IPS-18a (cell line): ENCODE results near the gene TBC1D22A.
"Not testable (repeated sequence)": the region's sequence is repeated elsewhere in the genome, so short reads cannot be mapped to it uniquely, and the experiment has no call there.

Source experiments
- H3K27ac ChIP-seq: one replicate; pipeline ENCODE4 v1.5.1; 2013; ENCODE audit warnings: low read length
- H3K27me3 ChIP-seq: one replicate; pipeline ENCODE4 v1.6.1; 2013; ENCODE audit warnings: mild to moderate bottlenecking, low read length; ENCODE audit not compliant: control insufficient read depth, insufficient read depth
- H3K36me3 ChIP-seq: one replicate; pipeline ENCODE4 v1.6.1; 2013; ENCODE audit warnings: low read depth, low read length; ENCODE audit not compliant: control insufficient read depth
- H3K4me1 ChIP-seq: one replicate; pipeline ENCODE4 v1.6.1; 2013; ENCODE audit warnings: low read depth, low read length; ENCODE audit not compliant: control insufficient read depth
- H3K4me3 ChIP-seq: one replicate; pipeline ENCODE4 v1.5.1; 2013; ENCODE audit warnings: low read length
- H3K9ac ChIP-seq: one replicate; pipeline ENCODE4 v1.6.1; 2013; ENCODE audit warnings: mild to moderate bottlenecking, low read length, moderate library complexity
- H3K9me3 ChIP-seq: one replicate; pipeline ENCODE4 v1.6.1; 2013; ENCODE audit warnings: low read depth, low read length; ENCODE audit not compliant: control insufficient read depth

TBC1D22A gene

DNA sequence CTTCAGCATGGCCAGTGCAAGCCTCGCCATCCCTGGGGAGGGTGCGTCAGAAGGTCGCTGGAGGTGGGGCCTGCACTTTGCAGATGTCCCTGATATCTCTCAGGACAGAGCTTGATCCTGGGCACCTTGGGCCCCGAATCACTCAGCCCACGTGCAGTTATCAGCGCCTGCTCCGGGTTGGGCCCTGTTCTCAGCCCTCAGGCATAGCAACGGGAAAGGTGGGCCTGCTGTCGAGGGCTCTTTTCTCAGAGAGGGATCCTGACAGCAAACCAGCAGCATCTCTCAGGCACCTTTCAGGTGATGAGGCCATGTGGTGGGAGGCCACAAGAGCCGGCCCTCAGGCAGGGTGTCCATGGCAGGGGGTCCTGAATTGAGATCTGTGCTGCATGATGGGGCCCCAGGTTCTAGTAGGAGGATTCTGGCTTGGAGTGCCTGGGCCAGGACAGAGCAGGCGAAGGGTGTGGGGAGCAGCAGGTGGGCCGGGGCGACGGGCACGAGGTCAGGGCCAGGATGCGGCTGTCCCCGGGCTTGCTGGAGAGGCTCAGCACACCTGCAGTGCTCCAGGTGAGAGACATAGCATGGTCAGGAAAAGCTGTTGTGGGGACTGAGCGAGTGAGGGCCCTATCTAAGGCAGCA lies 280.5 kb downstream of the TBC1D22A start:
- no peaks in the 10 kb centered on the region for H3K9me3 ChIP-seq
- H3K9ac ChIP-seq: no peak overlapping the region
- H3K4me3 ChIP-seq: no peak overlapping the region
- no peaks in the 10 kb centered on the region for H3K27me3 ChIP-seq
- H3K4me1 ChIP-seq: no peaks in the 10 kb centered on the region
- H3K36me3 ChIP-seq: no peaks in the 10 kb centered on the region
- no peak overlapping the region for H3K27ac ChIP-seq

DNA sequence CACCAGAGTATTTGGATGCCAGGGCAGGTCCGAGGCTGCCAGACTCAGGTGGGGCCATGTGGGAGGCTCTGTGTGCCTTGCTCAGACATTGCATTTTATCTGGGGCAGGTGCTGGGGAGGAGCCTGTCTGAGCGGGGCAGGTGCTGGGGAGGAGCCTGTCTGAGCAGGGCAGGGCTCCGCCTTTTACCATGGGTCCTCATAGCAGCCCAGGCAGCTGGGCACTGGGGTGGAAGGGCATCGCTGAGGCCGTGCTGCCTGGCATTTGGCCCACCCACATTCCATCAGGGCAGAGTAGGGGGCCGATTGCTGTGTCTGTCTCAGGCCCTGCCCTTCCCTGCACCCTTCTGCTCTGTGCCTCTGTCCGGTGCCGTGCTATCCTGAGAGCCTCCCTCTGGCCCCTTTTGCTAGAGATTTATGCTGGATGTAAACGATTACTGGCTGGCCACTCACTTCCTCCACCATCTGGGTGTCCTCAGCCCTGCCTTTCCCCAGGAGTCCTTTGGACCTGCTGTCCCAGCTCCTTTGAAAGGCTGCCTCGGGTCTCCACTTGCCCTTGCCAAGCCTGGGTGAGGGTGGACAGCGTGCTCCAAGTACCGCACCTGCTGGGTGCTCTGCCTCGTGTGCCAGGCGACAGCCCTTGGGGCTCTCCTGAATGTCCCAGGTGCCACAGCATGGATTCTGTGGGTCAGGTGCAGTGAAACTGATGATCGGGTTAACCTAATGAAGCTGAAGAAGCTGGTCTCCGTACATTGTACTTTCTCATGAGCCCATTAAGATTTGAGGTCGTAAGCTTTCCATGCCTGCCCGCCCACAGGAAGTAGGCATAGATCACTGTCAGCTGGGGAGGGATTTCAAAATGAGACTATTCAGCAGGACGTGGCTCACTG lies 281.6 kb downstream of the TBC1D22A start:
- Histone ChIP-seq H3K36me3 (no peaks in the 10 kb centered on the region), H3K9ac (no peak overlapping the region), H3K9me3 (no peaks in the 10 kb centered on the region), H3K4me3 (no peak overlapping the region), H3K27ac (no peak overlapping the region), H3K27me3 (no peaks in the 10 kb centered on the region), H3K4me1 (no peaks in the 10 kb centered on the region)

DNA sequence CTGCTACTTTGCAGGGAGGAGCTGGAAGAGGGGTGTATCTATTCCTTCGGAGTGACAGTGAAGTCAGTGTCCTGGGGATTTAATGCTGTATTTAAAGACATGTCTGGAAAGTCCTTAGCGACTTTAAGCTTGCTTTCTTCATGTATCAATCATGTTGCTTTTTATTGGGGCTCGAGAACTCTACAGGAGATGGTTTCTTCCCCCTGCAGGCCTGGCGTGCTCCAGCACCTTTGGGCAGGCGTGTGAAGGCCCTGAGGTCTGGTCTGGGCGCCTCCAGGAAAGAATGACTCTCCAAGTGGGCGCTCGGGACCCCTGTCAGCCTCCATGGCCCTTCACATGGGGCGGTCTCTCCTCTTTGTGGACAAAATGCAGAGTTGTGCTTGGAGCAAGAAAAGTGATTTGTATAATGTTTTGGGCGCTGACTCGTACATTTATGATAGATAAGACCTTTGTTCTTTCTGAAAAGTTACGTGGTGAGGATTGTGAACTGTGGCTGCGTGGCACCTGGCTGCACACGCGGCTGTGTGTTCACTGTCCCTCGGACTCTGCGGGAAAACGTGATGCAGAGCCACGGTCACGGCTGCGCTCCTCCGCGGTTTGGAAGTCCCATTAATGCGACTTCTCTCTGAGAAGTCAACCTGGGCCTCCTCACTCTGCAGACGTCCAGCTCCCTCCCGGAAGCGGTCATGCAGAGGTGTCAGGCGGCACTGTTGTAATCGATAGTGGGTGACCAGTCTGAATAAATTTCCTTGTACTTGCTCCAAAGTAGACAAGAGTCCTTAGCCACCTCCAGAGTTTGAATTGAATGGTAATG lies 282.5 kb downstream of the TBC1D22A start:
- Histone ChIP-seq H3K9me3 (no peaks in the 10 kb centered on the region), H3K36me3 (no peaks in the 10 kb centered on the region), H3K4me3 (no peak overlapping the region), H3K27me3 (no peaks in the 10 kb centered on the region), H3K4me1 (no peaks in the 10 kb centered on the region), H3K9ac (no peak overlapping the region), H3K27ac (no peak overlapping the region)

DNA sequence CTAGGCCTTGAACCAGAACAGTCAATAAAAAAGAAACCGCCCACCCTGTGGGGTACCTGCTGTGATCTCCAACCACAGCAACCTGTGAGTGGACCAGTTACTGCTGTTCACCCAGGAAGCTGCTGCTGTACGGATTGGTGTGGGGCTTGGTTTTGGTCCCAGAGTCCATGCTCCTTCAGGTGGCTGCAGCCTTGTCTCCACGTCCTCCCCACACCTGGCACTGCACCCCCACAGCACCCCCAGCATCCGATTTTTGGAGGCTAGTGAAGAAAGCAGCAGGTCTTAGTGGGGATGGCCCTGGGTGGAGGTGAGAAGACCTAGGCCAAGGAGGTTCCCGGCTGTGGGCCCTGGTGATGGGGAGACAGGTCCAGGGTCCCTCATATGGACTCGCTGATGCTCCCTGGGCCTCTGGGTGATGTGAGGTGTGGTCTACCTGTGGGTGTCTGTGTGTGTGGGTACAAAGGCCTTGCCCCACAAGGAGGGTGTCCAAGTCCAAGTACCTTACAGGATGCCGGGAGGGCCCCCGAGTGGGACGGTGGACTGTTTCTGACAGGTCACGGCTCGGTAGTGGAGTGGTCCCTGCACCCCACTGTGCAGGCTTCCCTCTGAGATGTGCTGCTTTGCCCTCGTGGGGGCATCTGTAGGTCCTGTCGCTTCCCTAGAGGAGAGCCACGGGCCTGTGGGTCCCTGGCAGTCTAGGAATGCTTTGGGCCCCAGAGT lies 283.4 kb downstream of the TBC1D22A start:
- Histone ChIP-seq H3K27ac (no peak overlapping the region), H3K27me3 (no peaks in the 10 kb centered on the region), H3K9ac (no peak overlapping the region), H3K9me3 (no peaks in the 10 kb centered on the region), H3K4me1 (no peaks in the 10 kb centered on the region), H3K36me3 (no peaks in the 10 kb centered on the region), H3K4me3 (no peak overlapping the region)

DNA sequence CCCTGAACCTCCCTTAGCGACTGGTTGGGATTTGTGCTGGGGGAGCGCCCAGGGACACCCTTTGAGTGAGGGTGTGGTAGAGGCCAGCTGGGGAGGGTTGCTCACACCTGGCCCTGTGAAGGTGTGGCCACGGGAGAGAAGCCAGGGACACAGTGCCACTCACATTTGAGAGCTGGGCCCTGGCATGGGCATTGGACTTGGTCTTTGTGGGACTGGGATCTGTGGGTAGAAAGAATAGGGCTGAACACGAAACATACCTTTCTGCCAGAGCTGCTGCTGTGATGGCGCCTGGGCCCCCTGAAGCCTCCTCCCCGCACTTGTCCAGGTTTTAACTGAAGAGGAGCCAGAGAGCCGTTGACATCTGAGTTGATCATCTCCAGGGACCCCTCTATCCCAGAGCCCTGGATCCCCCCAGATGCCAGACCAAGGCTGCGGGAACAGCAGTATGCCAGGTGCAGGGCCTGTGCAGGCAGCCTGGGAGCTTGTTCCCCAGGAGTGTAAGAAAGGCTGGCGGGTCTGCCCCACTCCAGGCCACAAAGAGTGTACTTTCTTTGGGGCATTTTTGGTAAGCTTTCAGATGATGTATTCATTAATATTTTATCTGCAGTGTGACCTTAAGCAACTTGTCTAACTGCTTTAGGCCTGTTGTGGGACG lies 284.1 kb downstream of the TBC1D22A start:
- Histone ChIP-seq H3K4me1 (no peaks in the 10 kb centered on the region), H3K4me3 (no peak overlapping the region), H3K36me3 (no peaks in the 10 kb centered on the region), H3K27ac (no peak overlapping the region), H3K9me3 (no peaks in the 10 kb centered on the region), H3K27me3 (no peaks in the 10 kb centered on the region), H3K9ac (no peak overlapping the region)

DNA sequence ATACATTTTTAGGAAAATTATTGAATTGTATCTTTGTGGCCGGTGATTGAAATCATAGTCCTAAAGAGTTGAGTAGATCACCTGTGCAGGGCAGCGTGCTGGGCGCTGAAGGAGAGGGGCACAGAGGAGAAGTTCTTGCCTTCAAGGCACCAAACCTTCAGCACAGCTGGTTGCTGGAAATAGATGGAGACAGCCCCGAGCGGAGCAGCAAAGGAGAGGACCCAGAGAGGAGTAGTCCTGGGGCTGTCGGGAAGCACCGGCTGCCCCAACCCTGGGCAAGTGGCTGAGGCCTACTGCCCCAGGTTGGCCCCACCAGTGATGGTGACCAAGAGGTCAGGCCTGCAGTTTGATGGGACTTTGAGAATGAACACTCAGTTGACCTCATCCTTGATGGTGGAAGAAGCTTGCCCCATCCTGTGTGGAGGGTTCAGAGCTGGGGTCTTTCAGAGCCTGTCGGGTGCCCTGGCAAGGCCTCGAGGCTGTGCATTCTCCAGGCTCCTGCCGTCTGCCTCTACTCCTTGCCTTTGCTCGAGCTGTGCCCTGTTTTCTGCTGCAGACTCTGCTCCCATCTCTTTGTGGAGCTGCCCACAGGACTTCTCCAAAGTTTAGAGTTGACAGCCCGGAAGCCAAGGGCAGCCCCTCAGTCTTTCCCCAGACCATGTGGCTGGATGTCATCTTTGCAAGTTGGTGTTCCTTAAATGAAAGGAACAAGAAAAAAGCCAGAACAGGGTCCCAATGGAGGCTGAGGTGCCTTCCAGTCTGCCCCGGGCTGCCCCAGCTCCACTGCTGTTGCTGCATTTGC lies 285.1 kb downstream of the TBC1D22A start:
- H3K9me3 ChIP-seq: no peaks in the 10 kb centered on the region
- no peak overlapping the region for H3K27ac ChIP-seq
- H3K9ac ChIP-seq: no peak overlapping the region
- H3K4me1 ChIP-seq: no peaks in the 10 kb centered on the region
- H3K36me3 ChIP-seq: no peaks in the 10 kb centered on the region
- no peaks in the 10 kb centered on the region for H3K27me3 ChIP-seq
- H3K4me3 ChIP-seq: no peak overlapping the region

DNA sequence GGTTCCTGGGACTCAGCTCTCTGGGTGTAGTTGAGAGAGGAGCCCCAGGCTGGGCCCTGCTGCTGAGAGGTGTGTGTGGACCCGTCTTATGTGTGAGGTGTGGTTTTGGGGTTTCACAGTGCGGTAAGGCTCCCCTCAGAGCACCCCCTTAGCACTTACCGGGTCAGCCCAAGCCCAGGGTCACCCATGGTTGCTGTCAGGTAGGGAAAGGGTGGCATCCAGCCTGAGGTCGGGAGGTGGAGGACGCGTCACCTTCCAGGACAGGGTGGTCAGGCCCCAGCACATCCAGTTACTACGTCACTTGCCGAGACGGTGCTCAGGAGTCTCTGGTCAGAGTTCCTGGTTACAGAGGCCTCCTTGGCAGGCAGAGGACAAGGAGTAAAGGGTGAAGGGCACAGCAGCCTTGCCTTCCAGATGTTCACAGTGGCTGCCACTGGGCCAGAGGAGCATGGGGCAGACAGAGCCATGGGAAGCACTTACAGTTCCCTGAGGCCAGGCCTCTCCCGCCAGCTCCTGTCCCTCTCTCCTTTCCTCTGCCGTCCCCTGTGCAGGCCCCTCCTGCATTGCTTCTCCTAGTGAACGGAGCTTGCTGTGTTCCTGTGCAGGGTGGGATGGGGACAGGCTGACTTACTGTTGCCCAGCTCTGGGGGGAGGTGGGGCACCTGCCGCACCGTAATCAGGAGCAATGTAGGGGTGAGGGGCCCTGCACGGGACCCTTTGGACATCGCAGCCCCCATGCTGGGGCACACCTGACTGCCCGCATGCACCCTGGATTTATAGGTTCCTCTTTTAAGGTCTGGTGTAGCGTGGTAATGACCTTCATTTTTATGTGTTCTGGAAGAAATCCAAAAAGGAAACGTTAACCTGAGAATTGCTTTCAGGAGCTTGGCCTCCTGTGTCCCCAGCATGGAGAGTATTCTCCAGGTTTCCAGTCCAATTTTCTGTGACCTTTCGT lies 285.9 kb downstream of the TBC1D22A start:
- H3K27ac ChIP-seq: no peak overlapping the region
- no peaks in the 10 kb centered on the region for H3K36me3 ChIP-seq
- no peak overlapping the region for H3K9ac ChIP-seq
- H3K27me3 ChIP-seq: no peaks in the 10 kb centered on the region
- H3K9me3 ChIP-seq: no peaks in the 10 kb centered on the region
- H3K4me1 ChIP-seq: no peaks in the 10 kb centered on the region
- H3K4me3 ChIP-seq: no peak overlapping the region

DNA sequence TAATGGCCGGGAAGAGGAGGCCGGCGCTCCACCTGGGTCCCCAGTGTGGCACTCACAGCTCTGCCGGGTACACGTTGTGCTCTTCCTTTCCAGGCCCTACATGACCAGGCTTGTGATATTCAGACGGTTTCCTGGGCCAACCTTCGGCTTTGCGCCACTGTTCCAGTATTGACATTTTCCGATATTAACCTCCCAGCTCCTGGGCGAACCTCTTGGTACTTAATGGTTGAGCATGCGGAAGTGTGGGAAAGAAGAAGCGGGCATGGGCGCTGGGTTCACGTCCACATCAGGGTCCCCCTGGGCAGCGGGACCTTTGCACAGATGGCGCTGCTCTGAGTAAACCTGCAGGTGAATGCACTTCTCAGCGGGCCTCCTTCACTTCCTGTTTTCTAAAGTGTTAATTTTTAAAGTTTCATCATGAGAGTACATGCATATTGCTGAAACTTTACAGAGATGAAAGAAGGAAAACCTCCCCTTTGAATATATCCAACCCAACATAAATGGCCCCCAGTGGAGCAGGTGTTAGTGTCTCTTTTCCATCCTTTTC lies 286.7 kb downstream of the TBC1D22A start:
- Histone ChIP-seq H3K27ac (no peak overlapping the region), H3K4me3 (no peak overlapping the region), H3K36me3 (no peaks in the 10 kb centered on the region), H3K4me1 (no peaks in the 10 kb centered on the region), H3K27me3 (no peaks in the 10 kb centered on the region), H3K9ac (no peak overlapping the region), H3K9me3 (no peaks in the 10 kb centered on the region)

DNA sequence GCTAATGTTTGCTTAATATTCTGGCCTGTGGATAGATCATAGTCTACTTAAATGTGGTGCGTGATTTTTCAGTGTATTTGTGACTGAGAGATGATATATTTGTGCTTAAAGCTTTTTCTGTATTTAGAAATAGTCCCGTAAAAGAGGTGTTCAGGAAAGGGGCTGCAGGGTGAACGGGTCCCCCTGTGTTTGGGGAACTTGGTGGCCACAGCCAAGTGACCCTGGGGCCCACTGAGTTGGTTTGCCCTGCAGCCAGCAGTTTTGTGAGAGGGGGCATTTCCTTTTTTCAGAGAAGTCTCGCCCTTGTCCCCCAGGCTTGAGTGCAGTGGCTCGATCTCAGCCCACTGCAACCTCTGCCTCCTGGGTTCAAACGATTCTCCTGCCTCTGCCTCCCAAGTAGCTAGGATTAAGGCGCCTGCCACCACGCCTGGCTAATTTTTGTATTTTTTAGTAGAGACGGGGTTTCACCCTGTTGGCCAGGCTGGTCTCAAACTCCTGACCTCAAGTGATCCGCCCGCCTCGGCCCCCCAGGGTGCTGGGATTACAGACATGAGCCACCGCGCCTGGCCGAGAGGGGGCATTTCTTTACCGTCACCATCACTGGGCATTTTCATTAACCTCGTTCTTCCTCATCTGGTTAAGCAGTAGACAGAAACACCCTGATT lies 287.4 kb downstream of the TBC1D22A start:
- H3K4me1 ChIP-seq, H3K36me3 ChIP-seq, H3K4me3 ChIP-seq, H3K27ac ChIP-seq, H3K27me3 ChIP-seq, H3K9ac ChIP-seq, H3K9me3 ChIP-seq: not testable (repeated sequence)
